Astrocyte (in vitro differentiated cells and primary cell): ENCODE data around the gene PHF5A.

Experiments
- EZH2 ChIP-seq: IDR thresholded peaks from 2 replicates; pipeline ENCODE4 v1.6.1; 2012; ENCODE audit warnings: mild to moderate bottlenecking, low read length, inconsistent platforms; ENCODE audit not compliant: insufficient read depth
- TF ChIP-seq, protein P1 (sequence below): IDR thresholded peaks from 2 replicates; pipeline ENCODE4 v1.5.1; 2011; ENCODE audit warnings: low read depth, mild to moderate bottlenecking, inconsistent platforms, low read length, moderate library complexity; ENCODE audit not compliant: insufficient read depth

DNA sequence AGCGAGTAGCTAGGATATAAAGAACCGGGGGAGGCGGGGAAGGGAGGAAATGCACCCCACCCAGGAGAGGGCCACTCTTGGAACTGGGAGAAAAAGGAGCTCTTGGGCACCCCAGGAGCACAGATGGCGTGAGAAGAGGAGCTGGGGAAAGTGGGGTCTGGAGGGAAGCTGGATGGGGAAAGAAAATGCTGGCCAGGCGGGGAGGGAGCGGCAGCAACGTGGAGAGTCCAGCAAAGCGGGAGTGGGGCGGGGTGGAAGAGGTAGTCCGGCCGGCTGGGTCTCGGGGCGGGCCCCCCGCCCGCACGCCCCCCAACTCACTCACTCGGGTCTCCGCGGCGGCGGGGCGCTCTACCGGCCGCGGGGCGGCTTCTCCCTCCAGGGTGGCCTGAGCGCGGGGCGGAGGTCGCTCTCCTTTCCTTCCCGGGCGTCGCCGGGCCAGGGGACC is 22.4 kb downstream of the PHF5A start:
- TF ChIP-seq, protein P1, sequence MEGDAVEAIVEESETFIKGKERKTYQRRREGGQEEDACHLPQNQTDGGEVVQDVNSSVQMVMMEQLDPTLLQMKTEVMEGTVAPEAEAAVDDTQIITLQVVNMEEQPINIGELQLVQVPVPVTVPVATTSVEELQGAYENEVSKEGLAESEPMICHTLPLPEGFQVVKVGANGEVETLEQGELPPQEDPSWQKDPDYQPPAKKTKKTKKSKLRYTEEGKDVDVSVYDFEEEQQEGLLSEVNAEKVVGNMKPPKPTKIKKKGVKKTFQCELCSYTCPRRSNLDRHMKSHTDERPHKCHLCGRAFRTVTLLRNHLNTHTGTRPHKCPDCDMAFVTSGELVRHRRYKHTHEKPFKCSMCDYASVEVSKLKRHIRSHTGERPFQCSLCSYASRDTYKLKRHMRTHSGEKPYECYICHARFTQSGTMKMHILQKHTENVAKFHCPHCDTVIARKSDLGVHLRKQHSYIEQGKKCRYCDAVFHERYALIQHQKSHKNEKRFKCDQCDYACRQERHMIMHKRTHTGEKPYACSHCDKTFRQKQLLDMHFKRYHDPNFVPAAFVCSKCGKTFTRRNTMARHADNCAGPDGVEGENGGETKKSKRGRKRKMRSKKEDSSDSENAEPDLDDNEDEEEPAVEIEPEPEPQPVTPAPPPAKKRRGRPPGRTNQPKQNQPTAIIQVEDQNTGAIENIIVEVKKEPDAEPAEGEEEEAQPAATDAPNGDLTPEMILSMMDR: no peak
- TF ChIP-seq EZH2: no peak
